Thoracic aorta (tissue), 2 donors: ENCODE data around the gene C2orf80. TPM values are rescaled to one million over a fixed set of nuclear protein-coding genes. Genes with fewer than 3 reads are reported as not detected.
"Not testable (repeated sequence)": the region's sequence is repeated elsewhere in the genome, so short reads cannot be mapped to it uniquely, and the experiment has no call there.

Experiments
- ATAC-seq: fragments of 150-250 bp; one replicate; pipeline ENCODE4 v1.8.0; 2017; ENCODE audit warnings: low read depth; ENCODE audit not compliant: insufficient number of reproducible peaks, low FRiP score
- DNase-seq: peaks from one replicate; pipeline ENCODE4 v3.0.0-alpha.2; 2020; ENCODE audit warnings: low spot score
- H3K27ac ChIP-seq, 2 donors: fragments of 200-600 bp; sonication (generic); 1 replicate in 1 of 2; 2 replicates in 1 of 2; pipeline ENCODE4 v1.5.1; 2016; ENCODE audit warnings: mild to moderate bottlenecking in 2 of 2, moderate library complexity in 2 of 2
- H3K27me3 ChIP-seq: fragments of 200-600 bp; sonication (generic); replicated peaks from 2 replicates; pipeline ENCODE4 v1.6.0; 2016; ENCODE audit warnings: mild to moderate bottlenecking; ENCODE audit not compliant: insufficient read depth
- H3K36me3 ChIP-seq: fragments of 200-600 bp; sonication (generic); one replicate; pipeline ENCODE4 v1.5.1; 2016
- H3K4me1 ChIP-seq, 2 donors: fragments of 200-600 bp; sonication (generic); 1 replicate in 1 of 2; 2 replicates in 1 of 2; pipeline versions ENCODE4 v1.5.1 to v1.6.0; 2016; ENCODE audit warnings: low read depth in 2 of 2, mild to moderate bottlenecking in 1 of 2; ENCODE audit not compliant: control insufficient read depth in 1 of 2
- H3K4me3 ChIP-seq: fragments of 200-600 bp; sonication (generic); 2 replicates; pipeline ENCODE4 v1.5.1; 2016; ENCODE audit warnings: mild to moderate bottlenecking
- H3K9me3 ChIP-seq: fragments of 200-600 bp; sonication (generic); 2 replicates; pipeline ENCODE4 v1.5.1; 2016
- total RNA-seq, 2 donors: library from RNA; depleted of rRNA; stranded (reverse); fragments of >200 nt; gene quantifications; one replicate each; pipeline versions ENCODE4 v1.1.0 to v1.2.3, GENCODE V29; 2016
- TF ChIP-seq, protein P1 (sequence below): fragments of 200-600 bp; sonication (generic); IDR thresholded peaks from one replicate; pipeline ENCODE4 v1.5.1; 2019; ENCODE audit warnings: antibody characterized with exemption

The C2orf80 gene
- total RNA-seq, 2 donors from 2014 or later, result not detected

DNA sequence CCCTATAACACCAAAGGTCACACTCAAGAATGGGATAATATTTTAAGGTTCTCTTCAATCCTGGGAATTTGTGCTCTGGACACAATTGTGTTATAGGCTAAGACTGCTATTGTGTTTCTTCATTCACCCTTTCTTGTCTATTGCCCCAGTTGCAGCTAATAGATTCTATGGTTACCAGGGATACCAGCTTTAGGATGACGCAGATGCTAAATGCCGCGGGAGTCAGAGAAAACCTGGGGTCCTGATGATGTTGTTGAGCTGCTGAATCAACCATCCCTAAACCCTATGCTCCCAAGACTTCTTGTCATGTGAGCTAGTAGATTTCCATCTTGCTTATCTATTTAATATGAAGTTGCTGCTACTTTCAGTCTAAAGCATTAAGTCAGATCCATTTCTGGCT lies 70.9 kb downstream of the C2orf80 start:
- H3K27ac ChIP-seq, result no peak overlapping the region
- H3K4me1 ChIP-seq, result no peaks in the 10 kb centered on the region
- no peak for DNase-seq
- H3K4me3 ChIP-seq, result no peak overlapping the region
- no peaks in the 10 kb centered on the region for H3K36me3 ChIP-seq
- TF ChIP-seq, protein P1, sequence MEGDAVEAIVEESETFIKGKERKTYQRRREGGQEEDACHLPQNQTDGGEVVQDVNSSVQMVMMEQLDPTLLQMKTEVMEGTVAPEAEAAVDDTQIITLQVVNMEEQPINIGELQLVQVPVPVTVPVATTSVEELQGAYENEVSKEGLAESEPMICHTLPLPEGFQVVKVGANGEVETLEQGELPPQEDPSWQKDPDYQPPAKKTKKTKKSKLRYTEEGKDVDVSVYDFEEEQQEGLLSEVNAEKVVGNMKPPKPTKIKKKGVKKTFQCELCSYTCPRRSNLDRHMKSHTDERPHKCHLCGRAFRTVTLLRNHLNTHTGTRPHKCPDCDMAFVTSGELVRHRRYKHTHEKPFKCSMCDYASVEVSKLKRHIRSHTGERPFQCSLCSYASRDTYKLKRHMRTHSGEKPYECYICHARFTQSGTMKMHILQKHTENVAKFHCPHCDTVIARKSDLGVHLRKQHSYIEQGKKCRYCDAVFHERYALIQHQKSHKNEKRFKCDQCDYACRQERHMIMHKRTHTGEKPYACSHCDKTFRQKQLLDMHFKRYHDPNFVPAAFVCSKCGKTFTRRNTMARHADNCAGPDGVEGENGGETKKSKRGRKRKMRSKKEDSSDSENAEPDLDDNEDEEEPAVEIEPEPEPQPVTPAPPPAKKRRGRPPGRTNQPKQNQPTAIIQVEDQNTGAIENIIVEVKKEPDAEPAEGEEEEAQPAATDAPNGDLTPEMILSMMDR, result no peak
- ATAC-seq, result no peak
- no peaks in the 10 kb centered on the region for H3K27me3 ChIP-seq
- H3K9me3 ChIP-seq, result no peaks in the 10 kb centered on the region

DNA sequence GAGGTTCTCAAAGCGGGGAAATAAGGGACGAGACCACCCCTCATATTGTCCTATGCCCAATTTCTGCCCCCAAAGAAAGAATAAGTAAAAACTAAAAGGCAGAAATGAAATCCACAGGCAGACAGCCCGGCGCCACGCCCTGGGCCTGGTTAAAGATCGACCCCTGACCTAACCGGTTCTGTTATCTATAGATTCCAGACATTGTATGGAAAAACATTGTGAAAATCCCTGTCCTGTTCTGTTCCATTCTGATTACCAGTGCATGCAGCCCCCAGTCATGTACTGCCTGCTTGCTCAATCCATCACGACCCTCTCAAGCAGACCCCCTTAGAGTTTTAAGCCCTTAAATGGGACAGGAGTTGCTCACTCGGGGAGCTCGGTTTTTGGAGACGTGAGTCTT lies 72.4 kb downstream of the C2orf80 start:
- H3K36me3 ChIP-seq, H3K27ac ChIP-seq, H3K27me3 ChIP-seq, H3K9me3 ChIP-seq, H3K4me1 ChIP-seq, H3K4me3 ChIP-seq, DNase-seq, ATAC-seq: not testable (repeated sequence)

Other genes starting within 250 kb of the C2orf80 start
- 10 to 100 TPM; 20.5 to 21.8 TPM for gene PLEKHM3, start 164.5 kb downstream of the C2orf80 start, total RNA-seq
- not detected for gene CRYGD, start 65.5 kb downstream of the C2orf80 start, total RNA-seq
- not detected for gene CRYGC, start 60.2 kb downstream of the C2orf80 start, total RNA-seq
- not detected for gene CRYGB, start 43.9 kb downstream of the C2orf80 start, total RNA-seq
- not detected for gene CRYGA, start 26.4 kb downstream of the C2orf80 start, total RNA-seq
- gene IDH1, start 65.0 kb upstream of the C2orf80 start, total RNA-seq, result 10 to 100 TPM; 40.9 to 41.0 TPM
- 10 to 100 TPM; 18.0 to 29.4 TPM for gene PIKFYVE, start 76.2 kb upstream of the C2orf80 start, total RNA-seq
- not detected for gene PTH2R, start 216.8 kb upstream of the C2orf80 start, total RNA-seq